GM10847 (cell line): ENCODE data around the gene MKKS.

ENCODE experiments used
- POLR2A ChIP-seq: IDR thresholded peaks from 2 replicates; pipeline ENCODE4 v1.6.1; 2011; ENCODE audit not compliant: insufficient read length; ENCODE audit errors: extremely low read depth

Gene MKKS

GRCh38 chr20:10404023-10404628 lies 29.9 kb downstream of the MKKS start:
- TF ChIP-seq POLR2A: no peak

DNA sequence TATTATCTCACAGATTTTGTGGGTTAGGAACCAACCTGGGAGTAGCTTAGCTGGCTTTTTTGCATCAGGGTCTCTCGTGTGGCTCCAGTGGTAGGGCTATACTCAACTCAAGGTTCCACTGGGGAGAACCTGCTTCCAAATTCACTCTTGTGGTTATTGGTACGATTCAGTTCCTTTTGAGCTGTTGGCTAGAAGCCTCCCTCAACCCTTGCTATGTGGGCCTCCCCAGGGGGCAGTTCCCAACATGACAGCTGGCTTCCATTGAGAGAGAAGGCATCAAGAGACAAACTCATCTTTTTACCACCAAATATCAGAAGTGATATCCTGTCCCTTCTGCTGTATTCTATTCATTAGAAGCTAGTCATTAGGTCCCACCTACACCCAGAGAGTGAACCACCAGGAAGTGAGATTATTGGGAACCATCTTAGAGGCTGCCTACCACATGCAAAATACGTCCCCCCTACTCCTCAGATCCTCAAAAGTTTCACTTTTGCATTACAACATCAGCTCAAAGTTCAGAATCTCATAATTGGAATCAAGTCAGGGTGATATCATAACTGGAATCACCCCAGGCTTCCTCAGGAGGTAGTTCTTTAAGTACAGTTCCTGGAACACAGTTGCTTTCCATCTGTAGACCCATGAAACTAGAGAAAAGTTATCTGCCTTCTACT lies 30.9 kb downstream of the MKKS start:
- no peak for TF ChIP-seq POLR2A

GRCh38 chr20:10398834-10399369 lies 35.1 kb downstream of the MKKS start:
- TF ChIP-seq POLR2A: no peak

DNA sequence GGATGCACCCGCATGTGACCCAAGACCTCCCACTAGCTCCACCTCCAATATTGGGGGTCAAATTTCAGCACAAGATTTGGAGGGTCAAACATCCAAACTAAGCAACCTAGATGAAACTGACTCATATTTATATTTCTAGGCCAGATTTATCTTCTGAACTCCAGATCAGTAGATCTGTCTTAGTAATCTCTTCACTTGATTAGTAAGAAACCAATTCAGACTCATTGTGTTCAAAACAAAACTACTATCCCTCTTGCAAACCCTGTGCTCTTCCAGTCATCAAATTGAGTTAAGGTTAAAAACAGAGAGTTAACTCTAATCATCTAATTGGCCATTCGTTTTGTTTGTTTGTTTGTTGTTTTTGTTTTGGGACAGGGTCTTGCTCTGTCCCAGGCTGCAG lies 43.3 kb downstream of the MKKS start:
- TF ChIP-seq POLR2A: no peak

DNA sequence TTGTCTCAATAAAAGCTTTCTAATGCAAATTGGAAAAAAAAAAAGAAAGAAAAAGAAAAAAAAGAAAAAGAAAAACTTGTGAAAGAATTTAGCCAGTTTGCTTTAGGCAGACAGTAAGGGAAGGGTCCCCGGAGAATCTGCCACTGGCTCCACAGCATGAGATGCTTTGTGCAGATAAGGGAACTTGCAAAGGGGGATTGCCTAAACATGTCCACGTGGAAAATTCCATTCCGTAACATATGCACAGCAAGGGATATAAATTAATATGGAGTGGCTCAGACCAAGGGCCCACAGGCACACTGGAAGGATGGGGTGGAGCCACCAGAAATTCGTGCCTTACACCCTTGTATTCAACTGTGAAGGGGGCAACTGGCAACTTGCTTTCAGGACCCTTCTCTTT lies 45.4 kb downstream of the MKKS start:
- no peak for TF ChIP-seq POLR2A

DNA sequence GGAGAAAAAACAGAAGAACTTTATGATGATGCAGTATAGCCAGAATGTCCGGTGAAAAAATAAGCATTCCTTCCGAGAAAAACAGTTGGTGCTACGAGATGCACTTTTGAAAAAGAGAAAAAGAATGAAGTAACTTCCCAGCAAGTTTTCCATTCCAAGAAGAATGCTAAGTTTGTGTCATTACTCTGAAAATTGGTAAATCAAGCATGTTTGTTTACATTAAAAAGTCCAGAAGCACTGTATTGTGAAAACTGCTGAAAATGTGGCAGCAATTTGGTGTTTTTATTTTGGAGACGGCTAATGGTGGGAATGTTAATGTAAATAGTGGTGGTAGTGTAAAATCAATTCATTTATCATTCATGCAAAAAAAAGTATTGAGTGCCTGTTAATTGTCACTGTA lies 46.3 kb downstream of the MKKS start:
- TF ChIP-seq POLR2A: no peak

DNA sequence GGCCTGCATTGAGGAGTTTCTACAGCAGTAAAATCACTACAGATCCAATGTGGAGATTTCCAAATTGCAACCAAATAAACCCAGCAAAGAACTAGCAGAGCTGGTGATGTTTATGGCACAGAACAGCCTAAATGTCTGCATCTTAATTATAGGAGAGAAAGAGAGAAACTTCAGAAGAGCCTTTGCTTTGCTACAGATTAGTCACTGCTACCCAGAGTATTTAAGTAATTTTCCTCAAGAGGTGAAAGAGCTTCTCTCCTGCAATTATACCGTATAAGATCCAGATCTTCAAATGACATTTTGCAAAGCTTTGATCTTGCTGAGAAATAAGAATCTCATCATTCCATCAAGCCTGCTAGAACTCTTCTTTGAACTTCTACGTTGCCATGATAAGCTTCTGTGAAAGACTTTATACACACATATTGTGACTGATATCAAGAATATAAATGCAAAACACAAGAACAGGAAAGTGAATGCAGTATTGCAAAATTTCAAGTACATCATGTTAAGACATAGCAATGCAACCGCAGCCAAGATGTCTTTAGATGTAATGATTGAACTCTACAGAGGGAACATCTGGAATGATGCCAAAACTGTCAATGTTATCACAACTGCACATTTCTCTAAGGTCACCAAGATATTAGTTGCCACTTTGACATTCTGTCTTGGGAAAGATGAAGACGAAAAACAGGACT lies 48.0 kb downstream of the MKKS start:
- TF ChIP-seq POLR2A: no peak

DNA sequence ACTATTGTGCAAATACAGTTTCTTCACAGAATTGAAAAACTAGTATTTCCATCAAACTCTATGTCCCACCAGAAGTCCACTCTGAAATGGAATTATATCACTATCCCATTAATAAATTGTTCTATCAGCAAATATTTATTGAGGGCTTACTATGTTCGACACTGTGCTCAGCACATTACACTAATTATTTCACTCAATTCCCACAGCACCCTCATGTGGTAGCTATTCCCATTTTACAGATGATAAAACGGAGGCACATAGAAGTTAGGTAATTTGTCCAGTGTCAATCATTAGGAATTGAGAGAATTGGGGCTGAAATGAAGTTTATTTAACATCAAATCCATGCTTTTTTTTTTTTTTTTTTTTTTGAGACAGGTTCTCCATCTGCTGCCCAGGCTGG lies 52.5 kb downstream of the MKKS start:
- no peak for TF ChIP-seq POLR2A

- TF ChIP-seq POLR2A: no peak
Measured at GRCh38 chr20:10379761-10380160, 54.3 kb downstream of the MKKS start.

DNA sequence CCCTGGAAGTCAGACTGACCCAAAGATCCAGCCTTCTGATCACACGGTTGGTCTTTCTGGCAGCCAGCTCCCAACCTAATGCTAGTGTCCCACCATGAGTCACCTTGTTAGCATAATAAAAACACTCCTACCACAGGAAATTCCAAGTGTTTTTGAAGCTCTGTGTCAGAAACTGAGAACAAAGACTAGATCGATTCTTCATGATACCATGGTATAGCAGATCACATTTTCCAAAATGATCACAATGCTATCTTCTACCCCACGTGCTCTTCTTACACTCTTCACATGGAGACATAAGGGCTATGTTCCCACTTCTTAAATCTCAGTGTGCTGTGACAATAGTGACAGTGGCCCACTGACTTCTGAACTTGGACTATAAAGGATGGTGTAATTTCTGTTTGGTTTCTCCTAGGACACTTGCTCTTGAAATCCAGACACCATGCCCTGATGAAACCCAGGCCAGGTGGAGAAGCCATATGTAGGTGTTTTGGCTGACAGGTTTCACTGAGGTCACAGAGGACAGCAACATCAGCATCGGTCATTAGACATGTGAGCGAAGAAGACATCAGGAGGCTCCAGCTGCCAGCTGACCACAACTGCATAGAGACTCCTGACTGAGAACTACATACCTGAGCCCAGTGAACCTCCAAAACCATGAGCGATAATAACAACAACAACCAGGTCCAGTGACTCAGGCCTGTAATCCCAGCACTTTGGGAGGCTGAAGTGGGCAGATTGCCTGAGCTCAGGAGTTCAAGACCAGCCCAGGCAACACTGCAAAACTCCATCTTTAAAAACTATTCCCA lies 57.5 kb downstream of the MKKS start:
- TF ChIP-seq POLR2A: no peak

- no peak for TF ChIP-seq POLR2A
Measured at GRCh38 chr20:10375191-10375590, 58.8 kb downstream of the MKKS start.

DNA sequence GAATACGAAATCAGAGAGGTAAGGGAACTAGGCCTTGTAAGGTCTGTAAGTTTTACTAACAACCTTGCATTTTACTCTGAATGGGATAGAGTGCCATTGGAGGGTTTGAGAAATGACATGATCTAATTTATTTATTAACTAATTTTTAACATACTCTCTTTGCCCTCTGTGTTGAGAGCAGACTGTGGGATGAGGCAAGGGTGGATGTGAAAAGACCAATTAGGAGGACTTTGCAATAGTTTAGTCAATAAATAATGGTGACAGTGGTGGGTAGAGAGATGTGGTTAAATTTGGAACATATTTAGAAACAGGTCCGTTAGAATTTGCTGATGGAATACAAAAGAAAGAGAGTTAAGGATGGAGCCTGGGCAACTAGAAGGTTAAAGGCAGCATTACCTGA lies 60.0 kb downstream of the MKKS start:
- no peak for TF ChIP-seq POLR2A

- TF ChIP-seq POLR2A: no peak
Measured at GRCh38 chr20:10371467-10371866, 62.6 kb downstream of the MKKS start.

- TF ChIP-seq POLR2A: no peak
Measured at GRCh38 chr20:10370091-10370887, 63.7 kb downstream of the MKKS start.

DNA sequence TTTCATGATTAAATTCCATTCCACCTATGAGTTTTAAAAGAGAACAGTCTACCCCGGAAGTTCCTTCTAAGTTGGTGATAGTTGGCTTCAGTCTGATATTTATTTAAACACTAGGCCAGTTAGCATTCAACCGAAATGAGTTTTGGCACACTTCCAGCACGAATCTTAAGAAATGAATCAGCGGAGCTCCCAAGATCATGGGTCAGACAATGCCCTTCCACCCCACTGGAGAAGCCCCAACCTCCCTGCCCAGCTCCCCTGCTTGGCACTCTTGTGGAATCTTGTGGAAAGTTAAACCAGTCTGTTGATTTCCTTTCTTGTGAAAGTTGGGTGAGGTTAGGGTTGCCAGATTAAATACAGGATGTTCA lies 64.3 kb downstream of the MKKS start:
- no peak for TF ChIP-seq POLR2A
